ENCODE measurements around the gene ANXA6.
A peak's percentile ranks its signal among the peaks of the same experiment; 100 is the strongest.

ANXA6 gene

DNA sequence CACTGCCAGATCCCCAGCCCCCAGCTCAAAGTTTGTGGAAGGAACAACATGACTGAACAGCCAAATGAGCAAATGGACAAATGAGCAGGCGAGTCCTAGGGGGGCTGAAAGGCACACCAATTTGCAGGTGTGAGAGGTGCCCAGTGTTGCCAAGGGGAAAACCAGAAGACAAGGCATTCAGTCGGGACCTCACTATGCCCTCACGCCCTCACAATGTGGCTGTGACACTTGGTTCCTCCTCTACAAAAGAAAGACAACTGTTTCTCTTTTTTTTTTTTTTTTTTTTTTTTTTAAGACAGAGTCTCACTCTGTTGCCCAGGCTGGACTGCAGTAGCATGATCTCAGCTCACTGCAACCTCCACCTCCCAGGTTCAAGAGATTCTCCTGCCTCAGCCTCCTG is 104.7 kb downstream of the ANXA6 start:
- POLR2A ChIA-PET (ENCODE audit: low non-redundant PET), result no interaction called here
- CTCF ChIA-PET, result interaction anchor here (0.5 to 8.0 kb wide), 9 partner anchors 10 to 607 kb away, joined by 3 to 138 read pairs (median 9); no protein-coding TSS in a partner anchor

GRCh38 chr5:151051931-151052608 is 105.5 kb downstream of the ANXA6 start:
- no peak overlapping the region for H3K27ac ChIP-seq
- no peak for DNase-seq (ENCODE audit: low spot score)
- ChIA-PET POLR2A (ENCODE audit: low non-redundant PET) (no interaction called here), CTCF (interaction anchor here (0.5 to 8.0 kb wide), 25 partner anchors 9 to 1928 kb away, joined by 3 to 138 read pairs (median 5); partner anchors contain the start of genes ANXA6, GPX3 and TNIP1)
- TF ChIP-seq, protein P1, sequence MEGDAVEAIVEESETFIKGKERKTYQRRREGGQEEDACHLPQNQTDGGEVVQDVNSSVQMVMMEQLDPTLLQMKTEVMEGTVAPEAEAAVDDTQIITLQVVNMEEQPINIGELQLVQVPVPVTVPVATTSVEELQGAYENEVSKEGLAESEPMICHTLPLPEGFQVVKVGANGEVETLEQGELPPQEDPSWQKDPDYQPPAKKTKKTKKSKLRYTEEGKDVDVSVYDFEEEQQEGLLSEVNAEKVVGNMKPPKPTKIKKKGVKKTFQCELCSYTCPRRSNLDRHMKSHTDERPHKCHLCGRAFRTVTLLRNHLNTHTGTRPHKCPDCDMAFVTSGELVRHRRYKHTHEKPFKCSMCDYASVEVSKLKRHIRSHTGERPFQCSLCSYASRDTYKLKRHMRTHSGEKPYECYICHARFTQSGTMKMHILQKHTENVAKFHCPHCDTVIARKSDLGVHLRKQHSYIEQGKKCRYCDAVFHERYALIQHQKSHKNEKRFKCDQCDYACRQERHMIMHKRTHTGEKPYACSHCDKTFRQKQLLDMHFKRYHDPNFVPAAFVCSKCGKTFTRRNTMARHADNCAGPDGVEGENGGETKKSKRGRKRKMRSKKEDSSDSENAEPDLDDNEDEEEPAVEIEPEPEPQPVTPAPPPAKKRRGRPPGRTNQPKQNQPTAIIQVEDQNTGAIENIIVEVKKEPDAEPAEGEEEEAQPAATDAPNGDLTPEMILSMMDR (conservative IDR thresholded peaks at IDR 0.05; ENCODE audit: low read depth), result no peak; the same call in 1 of the 2 replicates

More for the DNA sequence above, 104.7 kb downstream of the ANXA6 start:
- no peak overlapping the region for H3K27ac ChIP-seq
- TF ChIP-seq, protein P1 (conservative IDR thresholded peaks at IDR 0.05; ENCODE audit: low read depth), result no peak
- no peak for DNase-seq (ENCODE audit: low spot score)

GRCh38 chr5:151051066-151051930 is 106.3 kb downstream of the ANXA6 start:
- TF ChIP-seq, protein P1 (conservative IDR thresholded peaks at IDR 0.05; ENCODE audit: low read depth), result no peak; the same call in 1 of the 2 replicates
- CTCF ChIA-PET, result interaction anchor here (0.6 to 8.0 kb wide), 23 partner anchors 9 to 1929 kb away, joined by 3 to 138 read pairs (median 5); partner anchors contain the start of genes ANXA6, GPX3 and TNIP1
- POLR2A ChIA-PET (ENCODE audit: low non-redundant PET), result interaction anchor here (0.5 kb wide), 1 partner anchor 62 kb away, joined by 3 read pairs; no protein-coding TSS in a partner anchor
- H3K27ac ChIP-seq, result no peak overlapping the region
- peak; percentile 57 for DNase-seq (ENCODE audit: low spot score)

Data from RWPE1 (cell line).